SU-DHL-6 (cell line): ENCODE measurements around the gene RASL11B.

ENCODE experiments used
- H2AFZ ChIP-seq: fragments of 200-600 bp; sonication (generic); 2 replicates; pipeline ENCODE4 v1.6.1; 2014; ENCODE audit warnings: low read depth, mild to moderate bottlenecking, moderate library complexity, mixed read lengths, antibody characterized with exemption, low read length; ENCODE audit not compliant: severe bottlenecking
- H3F3A ChIP-seq: fragments of 200-600 bp; shearing (Covaris generic); 2 replicates; pipeline ENCODE4 v1.6.0; 2016; ENCODE audit warnings: antibody characterized with exemption, mild to moderate bottlenecking; ENCODE audit not compliant: insufficient read depth
- H3K27ac ChIP-seq: fragments of 200-600 bp; sonication (generic); 2 replicates; pipeline ENCODE4 v1.5.1; 2016; ENCODE audit warnings: low read depth, mild to moderate bottlenecking, low read length, moderate library complexity, mixed read lengths
- H3K27me3 ChIP-seq: fragments of 200-600 bp; sonication (generic), shearing (Covaris generic); 2 replicates; pipeline ENCODE4 v1.6.0; 2014; ENCODE audit warnings: mild to moderate bottlenecking, low read length
- H3K36me3 ChIP-seq: fragments of 200-600 bp; sonication (generic); 2 replicates; pipeline ENCODE4 v1.6.1; 2014; ENCODE audit warnings: mild to moderate bottlenecking, low read length, mixed read lengths
- H3K4me2 ChIP-seq: fragments of 300-600, 200-600 bp; shearing (Covaris generic), sonication (generic); 2 replicates; pipeline ENCODE4 v1.6.0; 2014; ENCODE audit warnings: low read length, low read depth, mild to moderate bottlenecking; ENCODE audit not compliant: poor library complexity, severe bottlenecking
- H3K4me3 ChIP-seq: fragments of 200-600 bp; sonication (generic); 2 replicates; pipeline ENCODE4 v1.5.1; 2014; ENCODE audit warnings: antibody characterized with exemption, low read length, mild to moderate bottlenecking, mixed read lengths; ENCODE audit not compliant: insufficient read depth, poor library complexity, severe bottlenecking
- H3K79me2 ChIP-seq: fragments of 200-600 bp; sonication (generic); 2 replicates; pipeline ENCODE4 v1.6.1; 2014; ENCODE audit warnings: mild to moderate bottlenecking, low read length, moderate library complexity; ENCODE audit not compliant: insufficient read depth
- H3K9ac ChIP-seq: fragments of 200-600 bp; sonication (generic); 2 replicates; pipeline ENCODE4 v1.7.0; 2014; ENCODE audit warnings: mild to moderate bottlenecking, low read length
- H3K9me2 ChIP-seq: fragments of 200-600 bp; sonication (generic); replicated peaks from 2 replicates; pipeline ENCODE4 v1.6.1; 2014; ENCODE audit warnings: low read length; ENCODE audit not compliant: insufficient read depth
- H3K9me3 ChIP-seq: fragments of 200-600 bp; sonication (generic); 2 replicates; pipeline ENCODE4 v1.6.1; 2014; ENCODE audit warnings: low read length, mixed read lengths; ENCODE audit not compliant: insufficient read depth
- H4K20me1 ChIP-seq: fragments of 200-600 bp; sonication (generic); 2 replicates; pipeline ENCODE4 v1.6.1; 2014; ENCODE audit warnings: low read depth, mild to moderate bottlenecking, antibody characterized with exemption, low read length, moderate library complexity, mixed read lengths
- EZH2phosphoT487 ChIP-seq: fragments of 200-600 bp; sonication (generic), shearing (Covaris generic); conservative IDR thresholded peaks from 2 replicates; pipeline ENCODE4 v1.6.1; 2018; ENCODE audit warnings: mild to moderate bottlenecking, antibody characterized with exemption, low read length, moderate library complexity, mixed read lengths
- TF ChIP-seq, protein P1 (sequence below): fragments of 200-600 bp; sonication (generic); IDR thresholded peaks from one replicate; pipeline ENCODE4 v1.5.1; 2017; ENCODE audit warnings: antibody characterized with exemption, mild to moderate bottlenecking, low read length, moderate library complexity; ENCODE audit not compliant: insufficient read depth, poor library complexity, severe bottlenecking

Gene RASL11B

DNA sequence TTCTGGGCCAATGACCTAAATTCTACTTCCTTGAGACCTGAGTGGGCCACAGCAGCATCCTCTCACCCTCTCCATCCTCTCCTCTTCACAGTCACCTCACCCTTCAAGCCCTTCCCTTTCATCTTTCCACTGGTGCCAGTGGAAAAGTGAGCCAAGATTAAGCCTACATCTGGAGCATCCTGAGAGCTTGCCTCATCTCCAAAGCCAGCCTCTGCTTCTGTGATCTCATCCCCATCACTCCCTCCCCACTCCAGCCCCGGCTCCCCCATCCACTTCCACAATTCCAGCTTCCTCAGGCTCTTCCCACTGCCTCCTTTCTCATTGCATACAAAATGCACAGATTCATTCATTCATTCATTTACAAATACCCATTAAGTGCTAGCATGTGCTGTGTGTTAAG lies 10.1 kb upstream of the RASL11B start:
- Histone ChIP-seq H3K4me3 (no peak overlapping the region), H3K36me3 (no peaks in the 10 kb centered on the region), H3K79me2 (no peaks in the 10 kb centered on the region), H3K27ac (no peak overlapping the region), H4K20me1 (no peaks in the 10 kb centered on the region), H3K27me3 (no peaks in the 10 kb centered on the region), H2AFZ (no peak overlapping the region), H3K4me2 (no peak overlapping the region), H3K9ac (no peak overlapping the region), H3F3A (no peaks in the 10 kb centered on the region), H3K9me2 (no peaks in the 10 kb centered on the region), H3K9me3 (no peaks in the 10 kb centered on the region)
- no peak for TF ChIP-seq EZH2phosphoT487
- TF ChIP-seq, protein P1, sequence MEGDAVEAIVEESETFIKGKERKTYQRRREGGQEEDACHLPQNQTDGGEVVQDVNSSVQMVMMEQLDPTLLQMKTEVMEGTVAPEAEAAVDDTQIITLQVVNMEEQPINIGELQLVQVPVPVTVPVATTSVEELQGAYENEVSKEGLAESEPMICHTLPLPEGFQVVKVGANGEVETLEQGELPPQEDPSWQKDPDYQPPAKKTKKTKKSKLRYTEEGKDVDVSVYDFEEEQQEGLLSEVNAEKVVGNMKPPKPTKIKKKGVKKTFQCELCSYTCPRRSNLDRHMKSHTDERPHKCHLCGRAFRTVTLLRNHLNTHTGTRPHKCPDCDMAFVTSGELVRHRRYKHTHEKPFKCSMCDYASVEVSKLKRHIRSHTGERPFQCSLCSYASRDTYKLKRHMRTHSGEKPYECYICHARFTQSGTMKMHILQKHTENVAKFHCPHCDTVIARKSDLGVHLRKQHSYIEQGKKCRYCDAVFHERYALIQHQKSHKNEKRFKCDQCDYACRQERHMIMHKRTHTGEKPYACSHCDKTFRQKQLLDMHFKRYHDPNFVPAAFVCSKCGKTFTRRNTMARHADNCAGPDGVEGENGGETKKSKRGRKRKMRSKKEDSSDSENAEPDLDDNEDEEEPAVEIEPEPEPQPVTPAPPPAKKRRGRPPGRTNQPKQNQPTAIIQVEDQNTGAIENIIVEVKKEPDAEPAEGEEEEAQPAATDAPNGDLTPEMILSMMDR: no peak

DNA sequence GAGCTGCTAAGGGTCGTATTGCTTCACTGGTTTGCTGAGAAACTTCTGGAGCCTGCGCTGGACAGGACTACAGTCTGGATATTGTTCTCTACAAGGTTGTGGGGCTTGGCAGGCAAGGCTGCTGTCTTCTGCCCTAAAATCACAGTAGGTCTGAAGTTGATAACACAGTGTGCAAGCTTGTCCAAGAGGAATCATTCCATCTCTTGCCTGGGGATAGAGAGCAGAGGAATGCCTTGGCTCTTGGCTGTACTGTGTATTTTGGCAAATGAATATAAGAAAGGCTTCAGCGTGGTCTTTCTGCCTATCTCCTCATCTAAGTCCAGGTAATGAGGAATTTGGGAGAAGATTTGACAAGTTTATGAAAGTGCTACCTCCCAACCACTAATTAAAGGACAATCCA lies 9.4 kb upstream of the RASL11B start:
- Histone ChIP-seq H3K9ac (no peak overlapping the region), H3K79me2 (no peaks in the 10 kb centered on the region), H3K36me3 (no peaks in the 10 kb centered on the region), H2AFZ (no peak overlapping the region), H3K4me3 (no peak overlapping the region), H3K9me2 (no peaks in the 10 kb centered on the region), H3K27me3 (no peaks in the 10 kb centered on the region), H4K20me1 (no peaks in the 10 kb centered on the region), H3F3A (no peaks in the 10 kb centered on the region), H3K9me3 (no peaks in the 10 kb centered on the region), H3K4me2 (no peak overlapping the region), H3K27ac (no peak overlapping the region)
- no peak for TF ChIP-seq EZH2phosphoT487
- TF ChIP-seq, protein P1: no peak

DNA sequence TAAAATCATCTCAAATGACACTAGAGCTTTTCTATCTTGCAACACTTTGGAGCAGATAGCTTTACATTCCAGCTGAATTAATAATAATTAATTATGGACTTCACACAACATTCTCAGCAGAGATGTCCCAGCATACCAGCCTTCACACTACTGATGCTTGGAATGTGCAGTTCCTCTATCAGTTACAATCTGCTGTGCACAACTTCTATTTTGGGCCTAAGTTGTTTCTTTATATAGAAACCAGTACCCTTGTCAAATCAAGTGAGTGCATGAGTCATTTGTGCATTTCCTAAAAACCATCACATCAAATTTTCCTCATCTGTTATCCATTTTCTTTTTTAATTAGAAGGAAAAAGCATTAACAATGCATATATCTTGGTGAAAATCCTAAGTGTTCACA lies 8.8 kb upstream of the RASL11B start:
- Histone ChIP-seq H3K79me2 (no peaks in the 10 kb centered on the region), H3K9me3 (no peaks in the 10 kb centered on the region), H3K9ac (no peak overlapping the region), H3K36me3 (no peaks in the 10 kb centered on the region), H3K27me3 (no peaks in the 10 kb centered on the region), H3K4me2 (no peak overlapping the region), H3K4me3 (no peak overlapping the region), H3K27ac (no peak overlapping the region), H4K20me1 (no peaks in the 10 kb centered on the region), H3F3A (no peaks in the 10 kb centered on the region), H3K9me2 (no peaks in the 10 kb centered on the region), H2AFZ (no peak overlapping the region)
- TF ChIP-seq EZH2phosphoT487: no peak

DNA sequence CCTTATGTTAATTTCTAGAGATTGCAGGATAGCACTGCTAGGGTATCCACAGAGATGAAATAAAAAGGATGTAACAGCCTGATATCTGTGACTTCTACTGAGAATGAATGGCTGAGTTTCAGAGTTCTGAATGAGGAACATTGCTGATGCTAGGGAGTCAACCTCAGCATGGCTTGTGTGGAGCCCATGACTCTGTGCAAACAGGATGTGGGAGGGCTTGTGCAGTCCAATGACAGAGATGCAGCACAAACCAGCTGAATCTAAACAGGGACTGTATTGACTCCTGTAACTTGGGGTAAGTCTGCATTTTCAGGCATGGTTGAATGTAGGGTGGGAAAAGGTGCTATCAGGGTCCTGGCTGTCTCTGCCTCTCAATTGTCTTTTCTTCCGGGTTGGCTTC lies 5.3 kb upstream of the RASL11B start:
- H3F3A ChIP-seq: no peaks in the 10 kb centered on the region
- H3K27me3 ChIP-seq: no peaks in the 10 kb centered on the region
- no peak overlapping the region for H2AFZ ChIP-seq
- no peaks in the 10 kb centered on the region for H4K20me1 ChIP-seq
- no peak overlapping the region for H3K4me2 ChIP-seq
- no peaks in the 10 kb centered on the region for H3K9me3 ChIP-seq
- H3K9ac ChIP-seq: no peak overlapping the region
- no peaks in the 10 kb centered on the region for H3K79me2 ChIP-seq
- TF ChIP-seq EZH2phosphoT487: no peak
- TF ChIP-seq, protein P1: no peak
- H3K36me3 ChIP-seq: no peaks in the 10 kb centered on the region
- no peak overlapping the region for H3K27ac ChIP-seq
- H3K4me3 ChIP-seq: no peak overlapping the region
- no peaks in the 10 kb centered on the region for H3K9me2 ChIP-seq
